GM19239 (cell line): ENCODE results near the gene FRRS1L.

Experiments
- DNase-seq: peaks from one replicate; pipeline ENCODE4 v3.0.0; 2011; ENCODE audit warnings: low spot score; ENCODE audit not compliant: insufficient read length
- FAIRE-seq: peaks from 2 replicates; lab custom pipeline; 2011; peaks lifted over from hg19 to GRCh38; lab: Jason Lieb, UNC

FRRS1L gene

GRCh38 chr9:109179801-109180523 lies 12.9 kb upstream of the FRRS1L start:
- FAIRE-seq: no peak
- DNase-seq: no peak

- no peak for DNase-seq
- no peak for FAIRE-seq
Observed at GRCh38 chr9:109176963-109177362, 9.9 kb upstream of the FRRS1L start.

GRCh38 chr9:109176386-109176785 lies 9.3 kb upstream of the FRRS1L start:
- no peak for DNase-seq
- no peak for FAIRE-seq

- FAIRE-seq: no peak
Observed at GRCh38 chr9:109172935-109173334, 5.9 kb upstream of the FRRS1L start.

GRCh38 chr9:109171926-109172325 lies 4.9 kb upstream of the FRRS1L start:
- FAIRE-seq: no peak
- DNase-seq: no peak

More at GRCh38 chr9:109172935-109173334, 5.9 kb upstream of the FRRS1L start:
- no peak for DNase-seq

- FAIRE-seq: no peak
- no peak for DNase-seq
Observed at GRCh38 chr9:109168170-109168569, 1.1 kb upstream of the FRRS1L start.

GRCh38 chr9:109167716-109168115 lies 667 bp upstream of the FRRS1L start:
- FAIRE-seq: no peak
- DNase-seq: no peak

GRCh38 chr9:109166171-109166770 lies 778 bp downstream of the FRRS1L start:
- FAIRE-seq (no peak), DNase-seq (no peak)

- no peak for FAIRE-seq
- DNase-seq: no peak
Observed at GRCh38 chr9:109164042-109164441, 3.0 kb downstream of the FRRS1L start.

- FAIRE-seq (no peak), DNase-seq (no peak)
Observed at GRCh38 chr9:109163194-109163593, 3.9 kb downstream of the FRRS1L start.

GRCh38 chr9:109162677-109163076 lies 4.4 kb downstream of the FRRS1L start:
- FAIRE-seq: no peak
- no peak for DNase-seq

GRCh38 chr9:109161471-109161870 lies 5.6 kb downstream of the FRRS1L start:
- FAIRE-seq (no peak), DNase-seq (no peak)

- DNase-seq: no peak
- no peak for FAIRE-seq
Observed at GRCh38 chr9:109159583-109159982, 7.5 kb downstream of the FRRS1L start.

- DNase-seq: no peak
- no peak for FAIRE-seq
Observed at GRCh38 chr9:109158651-109159050, 8.4 kb downstream of the FRRS1L start.

- DNase-seq (no peak), FAIRE-seq (no peak)
Observed at GRCh38 chr9:109156708-109157107, 10.3 kb downstream of the FRRS1L start.

GRCh38 chr9:109150925-109151545 lies 16.0 kb downstream of the FRRS1L start:
- FAIRE-seq (no peak), DNase-seq (no peak)

- DNase-seq (no peak), FAIRE-seq (no peak)
Observed at GRCh38 chr9:109149722-109150121, 17.3 kb downstream of the FRRS1L start.

- DNase-seq (no peak), FAIRE-seq (no peak)
Observed at GRCh38 chr9:109149089-109149488, 18.0 kb downstream of the FRRS1L start.

- FAIRE-seq (no peak), DNase-seq (no peak)
Observed at GRCh38 chr9:109145051-109145450, 22.0 kb downstream of the FRRS1L start.

- DNase-seq (no peak), FAIRE-seq (peak; percentile 59)
Observed at GRCh38 chr9:109143881-109144562, 23.0 kb downstream of the FRRS1L start.

GRCh38 chr9:109141375-109141774 lies 25.7 kb downstream of the FRRS1L start:
- DNase-seq: no peak
- no peak for FAIRE-seq
